ENCODE measurements around the gene CEP68.

The CEP68 gene

DNA sequence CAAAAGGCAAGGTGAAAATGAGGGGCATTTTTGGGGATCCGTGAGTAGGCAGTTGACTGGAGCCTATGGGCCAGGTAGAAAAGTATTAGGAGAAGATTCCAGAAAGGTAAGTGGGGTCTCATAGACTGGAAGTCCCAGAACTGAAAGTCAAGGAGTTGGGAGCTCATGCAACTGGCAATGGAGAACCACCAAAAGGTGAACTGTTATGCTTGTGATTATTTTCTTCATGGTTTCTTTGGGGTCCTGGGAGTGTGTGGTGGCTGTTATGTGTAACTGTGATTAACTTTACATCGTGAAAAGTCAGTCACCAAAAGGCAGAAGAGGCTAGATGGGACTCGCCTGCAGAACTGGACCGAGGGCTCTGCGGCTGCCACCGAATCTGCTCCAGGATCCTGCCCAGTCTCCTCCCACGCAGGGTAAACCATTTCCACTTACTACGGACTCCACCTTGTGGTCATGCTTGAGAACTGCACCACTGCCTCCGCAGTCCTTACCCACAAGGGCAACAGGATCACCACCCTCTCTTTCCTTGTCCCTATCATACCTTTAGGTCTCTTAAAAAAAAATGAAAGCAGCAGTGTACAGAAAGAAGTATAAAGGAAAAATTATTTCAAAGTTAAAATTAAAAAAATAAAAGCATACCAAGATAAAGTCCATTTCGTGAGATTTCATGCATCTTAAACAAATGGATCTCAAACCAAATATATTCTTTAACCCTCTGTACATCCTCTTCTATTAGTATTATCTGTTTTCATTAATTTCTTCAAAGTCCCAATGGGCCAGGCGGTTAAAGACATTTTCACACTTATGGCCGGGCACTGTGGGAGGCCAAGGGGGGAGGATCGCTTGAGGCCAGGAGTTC is 15.6 kb upstream of the CEP68 start:
- TF ChIP-seq, protein P1, sequence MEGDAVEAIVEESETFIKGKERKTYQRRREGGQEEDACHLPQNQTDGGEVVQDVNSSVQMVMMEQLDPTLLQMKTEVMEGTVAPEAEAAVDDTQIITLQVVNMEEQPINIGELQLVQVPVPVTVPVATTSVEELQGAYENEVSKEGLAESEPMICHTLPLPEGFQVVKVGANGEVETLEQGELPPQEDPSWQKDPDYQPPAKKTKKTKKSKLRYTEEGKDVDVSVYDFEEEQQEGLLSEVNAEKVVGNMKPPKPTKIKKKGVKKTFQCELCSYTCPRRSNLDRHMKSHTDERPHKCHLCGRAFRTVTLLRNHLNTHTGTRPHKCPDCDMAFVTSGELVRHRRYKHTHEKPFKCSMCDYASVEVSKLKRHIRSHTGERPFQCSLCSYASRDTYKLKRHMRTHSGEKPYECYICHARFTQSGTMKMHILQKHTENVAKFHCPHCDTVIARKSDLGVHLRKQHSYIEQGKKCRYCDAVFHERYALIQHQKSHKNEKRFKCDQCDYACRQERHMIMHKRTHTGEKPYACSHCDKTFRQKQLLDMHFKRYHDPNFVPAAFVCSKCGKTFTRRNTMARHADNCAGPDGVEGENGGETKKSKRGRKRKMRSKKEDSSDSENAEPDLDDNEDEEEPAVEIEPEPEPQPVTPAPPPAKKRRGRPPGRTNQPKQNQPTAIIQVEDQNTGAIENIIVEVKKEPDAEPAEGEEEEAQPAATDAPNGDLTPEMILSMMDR (IDR thresholded peaks at IDR 0.05; ENCODE audit: low read depth, low read length) = peak; percentile 97
- 0 out of 2 replicates have a peak overlapping the region, but pooled peaks have one; percentile 36 for H3K27ac ChIP-seq
- peak; percentile 90 for DNase-seq
- no peak overlapping the region for H3K4me3 ChIP-seq (ENCODE audit: low read depth, low read length)
- H3K27me3 ChIP-seq (ENCODE audit: insufficient read depth, low read depth, severe bottlenecking) = no peaks in the 10 kb centered on the region
- peaks cover 9% of the 10 kb centered on the region for H3K9me3 ChIP-seq (ENCODE audit: severe bottlenecking)
- H3K36me3 ChIP-seq = peaks cover 38% of the 10 kb centered on the region

DNA sequence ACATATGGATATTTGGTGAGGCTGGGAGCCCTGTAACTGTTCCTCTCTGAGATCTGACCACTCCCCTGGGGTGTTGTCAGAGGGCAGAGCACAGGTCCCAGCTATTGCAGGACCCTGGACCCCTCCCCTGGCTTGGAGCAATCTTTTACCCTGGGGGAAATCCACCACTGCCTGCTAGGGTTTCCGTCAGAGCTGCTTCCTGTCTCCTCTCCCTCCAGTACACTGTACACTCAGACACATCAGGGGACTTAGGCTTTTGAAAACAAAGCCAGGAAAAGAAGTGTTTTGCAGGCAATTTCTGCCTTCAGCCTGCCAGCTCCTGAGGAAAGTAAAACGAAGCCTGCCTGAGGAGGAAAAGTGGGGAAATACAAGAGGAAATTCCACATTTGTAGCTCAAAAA is 13.2 kb upstream of the CEP68 start:
- peaks cover 35% of the 10 kb centered on the region for H3K36me3 ChIP-seq
- TF ChIP-seq, protein P1 (IDR thresholded peaks at IDR 0.05; ENCODE audit: low read depth, low read length) = no peak
- H3K9me3 ChIP-seq (ENCODE audit: severe bottlenecking) = peaks cover 9% of the 10 kb centered on the region
- no peak overlapping the region for H3K4me3 ChIP-seq (ENCODE audit: low read depth, low read length)
- H3K27ac ChIP-seq = no peak overlapping the region
- H3K27me3 ChIP-seq (ENCODE audit: insufficient read depth, low read depth, severe bottlenecking) = no peaks in the 10 kb centered on the region
- no peak for DNase-seq

DNA sequence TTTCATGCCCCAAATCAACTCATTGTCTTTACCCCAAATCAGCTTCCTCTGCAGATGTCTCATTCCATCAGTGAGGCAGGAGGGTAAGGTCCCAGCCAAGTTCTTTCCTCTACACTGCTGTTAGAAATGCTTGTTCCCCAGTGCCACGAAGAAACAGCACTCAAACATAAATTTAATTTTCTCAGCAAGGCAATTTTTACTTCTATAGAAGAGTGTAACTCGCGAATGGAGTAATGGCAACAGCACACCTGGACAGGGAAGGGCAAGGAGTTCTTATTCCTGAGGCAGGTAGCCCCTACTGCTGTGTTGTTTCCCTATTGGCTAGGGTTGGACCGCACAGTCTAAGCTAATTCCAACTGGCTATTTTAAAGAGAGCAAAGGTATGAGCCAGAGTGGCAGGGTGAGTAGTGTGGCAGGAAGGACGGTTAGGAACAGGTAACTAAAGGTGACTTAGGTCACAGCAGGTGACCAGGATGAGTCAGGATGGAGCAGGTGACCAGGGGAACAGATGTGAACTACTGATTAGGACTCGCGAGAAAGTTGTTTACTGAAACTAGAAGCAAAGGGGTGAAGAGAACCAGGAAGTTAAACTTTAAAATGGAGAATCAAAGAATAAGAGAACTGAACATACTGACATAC is 12.0 kb upstream of the CEP68 start:
- peaks cover 9% of the 10 kb centered on the region for H3K9me3 ChIP-seq (ENCODE audit: severe bottlenecking)
- H3K27ac ChIP-seq = no peak overlapping the region
- TF ChIP-seq, protein P1 (IDR thresholded peaks at IDR 0.05; ENCODE audit: low read depth, low read length) = no peak
- no peaks in the 10 kb centered on the region for H3K27me3 ChIP-seq (ENCODE audit: insufficient read depth, low read depth, severe bottlenecking)
- no peak for DNase-seq
- peaks cover 25% of the 10 kb centered on the region for H3K36me3 ChIP-seq
- no peak overlapping the region for H3K4me3 ChIP-seq (ENCODE audit: low read depth, low read length)

DNA sequence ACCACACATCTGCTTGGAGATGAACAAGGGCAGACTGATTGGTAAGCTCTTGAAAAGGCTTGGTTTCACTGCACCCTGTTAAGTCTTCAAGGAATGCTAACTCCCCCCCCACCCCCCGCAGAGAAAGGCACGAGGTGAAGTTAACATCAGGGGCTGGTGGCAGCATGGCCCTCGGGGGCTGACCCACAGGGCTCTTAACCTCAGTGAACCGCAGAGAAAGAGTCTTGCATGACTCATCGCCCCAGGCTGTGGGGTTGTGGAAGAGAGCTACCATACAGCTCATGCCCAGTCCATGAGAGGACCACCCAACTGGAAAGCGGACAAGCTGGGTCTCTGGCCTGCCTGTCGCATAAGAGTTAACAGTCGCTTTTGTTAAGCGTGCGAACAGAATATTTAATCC is 10.6 kb upstream of the CEP68 start:
- no peak overlapping the region for H3K27ac ChIP-seq

DNA sequence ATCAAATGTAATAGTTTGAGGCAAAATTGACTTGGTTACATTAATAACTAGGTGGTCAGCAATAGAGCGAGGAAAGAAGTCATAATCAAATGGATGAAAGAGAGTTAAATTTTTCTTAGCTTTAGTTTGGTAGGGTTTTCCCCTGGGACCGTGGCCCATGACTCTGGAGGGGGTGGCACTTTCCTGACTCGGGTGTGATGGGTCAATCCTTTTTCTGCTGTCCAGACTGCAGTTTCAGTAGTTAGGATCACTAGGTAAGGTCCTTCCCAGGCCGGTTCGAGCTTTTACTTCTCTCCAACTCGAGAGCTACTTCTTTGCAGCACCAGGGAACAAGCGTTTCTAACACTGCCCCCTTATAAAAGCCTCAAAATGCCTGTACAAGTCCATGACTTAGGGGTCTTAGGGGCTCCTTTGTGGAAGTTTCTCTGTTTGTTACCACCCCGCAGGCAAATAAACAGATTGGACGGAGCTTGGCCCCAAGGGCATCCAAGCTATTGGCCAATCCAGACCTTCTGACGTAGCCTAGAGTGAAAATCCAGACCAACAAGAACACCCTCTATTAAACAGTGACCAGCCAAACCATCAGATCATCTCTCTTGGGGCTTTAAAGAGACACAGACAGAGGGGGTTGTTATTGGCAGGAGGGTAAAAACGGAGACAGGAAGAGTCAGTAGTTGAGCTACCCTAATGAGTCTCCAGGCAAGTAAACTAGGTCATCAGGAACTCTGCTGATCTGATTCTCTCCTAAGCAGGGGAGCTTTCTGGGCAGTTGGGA is 9.4 kb upstream of the CEP68 start:
- Histone ChIP-seq H3K27me3 (ENCODE audit: insufficient read depth, low read depth, severe bottlenecking) (no peaks in the 10 kb centered on the region), H3K36me3 (peaks cover 20% of the 10 kb centered on the region), H3K27ac (no peak overlapping the region), H3K9me3 (ENCODE audit: severe bottlenecking) (peaks cover 9% of the 10 kb centered on the region), H3K4me3 (ENCODE audit: low read depth, low read length) (no peak overlapping the region)
- no peak for DNase-seq
- TF ChIP-seq, protein P1 (IDR thresholded peaks at IDR 0.05; ENCODE audit: low read depth, low read length) = no peak

More for the DNA sequence above, 10.6 kb upstream of the CEP68 start:
- Histone ChIP-seq H3K36me3 (peaks cover 23% of the 10 kb centered on the region), H3K9me3 (ENCODE audit: severe bottlenecking) (peaks cover 9% of the 10 kb centered on the region), H3K27me3 (ENCODE audit: insufficient read depth, low read depth, severe bottlenecking) (no peaks in the 10 kb centered on the region), H3K4me3 (ENCODE audit: low read depth, low read length) (no peak overlapping the region)
- TF ChIP-seq, protein P1 (IDR thresholded peaks at IDR 0.05; ENCODE audit: low read depth, low read length) = no peak
- no peak for DNase-seq

Measured in WERI-Rb-1 (cell line).